Measurements from ENCODE around the gene BACH2. TPM values are rescaled to one million over a fixed set of nuclear protein-coding genes. Genes with fewer than 3 reads are reported as not detected.

BACH2 gene
- total and polyA plus RNA-seq, 2 of the 8 experiments (the other 6 are each of a cell fraction or from before 2014, with no cell fraction given) = 1.9 to 5.9 TPM

GRCh38 chr6:89928604-89929003 lies 368.0 kb downstream of the BACH2 start:
- Histone ChIP-seq H3K4me2 (ENCODE audit: insufficient read depth in 1 of 2, low read depth in 2 of 2, low read length in 2 of 2) (no peak overlapping the region), H3K9ac (replicated peaks in 1 of 4; ENCODE audit: extremely low read depth in 1 of 4, low read depth in 3 of 4, low read length in 3 of 4) (no peak overlapping the region), H2AFZ (ENCODE audit: low read length) (no peak overlapping the region), H2AK5ac (ENCODE audit: low read depth, low read length) (no peak overlapping the region), H2BK5ac (ENCODE audit: low read depth, low read length) (no peak overlapping the region), H3K9me3 (ENCODE audit: insufficient read depth in 2 of 2, low read depth in 1 of 2, low read length in 1 of 2) (no peaks in the 10 kb centered on the region), H4K91ac (replicated peaks; ENCODE audit: insufficient read length, low read length) (no peak overlapping the region), H4K8ac (ENCODE audit: extremely low read depth, insufficient read depth, low read length) (no peak overlapping the region), H3K56ac (replicated peaks; ENCODE audit: insufficient read length, low read depth, low read length) (no peak overlapping the region), H3K79me1 (ENCODE audit: low read depth, low read length) (no peaks in the 10 kb centered on the region), H3K4me3 (ENCODE audit: extremely low read depth in 1 of 4, insufficient read depth in 2 of 4, low read depth in 3 of 4, low read length in 4 of 4) (no peak overlapping the region), H3K27ac (ENCODE audit: low read depth, low read length) (no peak overlapping the region), H4K20me1 (replicated peaks in 1 of 2; ENCODE audit: control insufficient read depth in 1 of 2, insufficient read depth in 2 of 2, low read length in 2 of 2) (no peaks in the 10 kb centered on the region), H3K79me2 (ENCODE audit: control insufficient read depth in 1 of 2, insufficient read depth in 2 of 2, low read length in 2 of 2) (no peaks in the 10 kb centered on the region), H2BK120ac (replicated peaks; ENCODE audit: low read depth, low read length) (no peak overlapping the region), H3K23ac (ENCODE audit: insufficient read length) (no peak overlapping the region), H3K23me2 (ENCODE audit: low read depth, low read length) (no peaks in the 10 kb centered on the region), H4K5ac (ENCODE audit: insufficient read length, low read depth, low read length) (no peak overlapping the region), H3K4me1 (replicated peaks in 1 of 4; ENCODE audit: control insufficient read depth in 3 of 4, insufficient read depth in 4 of 4, low read length in 3 of 4) (no peaks in the 10 kb centered on the region), H3K4ac (replicated peaks; ENCODE audit: insufficient read length, low read depth, low read length) (no peak overlapping the region), H3K14ac (ENCODE audit: insufficient read length) (no peak overlapping the region), H3K36me3 (ENCODE audit: control insufficient read depth in 2 of 4, insufficient read depth in 4 of 4, low read length in 3 of 4) (peaks cover 0 to 5% (median 0%) of the 10 kb centered on the region in 4 experiments; a peak in 1 of 8 replicates), H2BK20ac (ENCODE audit: low read length) (no peak overlapping the region), H3K18ac (ENCODE audit: extremely low read depth, low read length) (no peak overlapping the region), H2BK15ac (ENCODE audit: low read length) (no peak overlapping the region), H2BK12ac (ENCODE audit: low read depth, low read length) (no peak overlapping the region), H3K27me3 (replicated peaks in 1 of 4; ENCODE audit: control insufficient read depth in 3 of 4, extremely low read depth in 1 of 4, insufficient read depth in 3 of 4, low read length in 3 of 4) (no peaks in the 10 kb centered on the region)
- TF ChIP-seq BRCA1 (IDR thresholded peaks at IDR 0.05; ENCODE audit: low read depth, low read length) = no peak
- TF ChIP-seq SRF (IDR thresholded peaks at IDR 0.05; ENCODE audit: low read depth, low read length) = no peak
- TF ChIP-seq CREB1 (IDR thresholded peaks at IDR 0.05) = no peak
- no peak for TF ChIP-seq TBP (IDR thresholded peaks at IDR 0.05; ENCODE audit: low read depth, low read length)
- FAIRE-seq (no peak), DNase-seq (ENCODE audit: low read depth in 1 of 2, low spot score in 2 of 2) (no peak)
- WGBS, 2 experiments (ENCODE audit: extremely low coverage in 1 of 2, insufficient coverage in 1 of 2, insufficient read length in 1 of 2, insufficient replicate concordance in 2 of 2, low coverage in 1 of 2, low lambda C conversion rate in 2 of 2, missing lambda C conversion rate in 1 of 2) = 86% methylated on average over 6 of the region's 6 CpGs; no CpG with 5 or more reads in 1 of the 2 experiments
- ChIA-PET CTCF (ENCODE audit: partially characterized antibody) (interaction anchor here (0.6 to 1.0 kb wide), 2 partner anchors 12 to 42 kb away, joined by 3 to 4 read pairs; no protein-coding TSS in a partner anchor), POLR2A (ENCODE audit: partially characterized antibody) (no interaction called here)
